Calu3 (cell line): ENCODE measurements around the gene VAV1. TPM values are rescaled to one million over a fixed set of nuclear protein-coding genes. Genes with fewer than 3 reads are reported as not detected.

Experiments used
- BruUV-seq: library from RNA; stranded (reverse); fragments of 400-500 nt; replicated peaks from 2 replicates; lab custom pipeline; 2021; lab: Mats Ljungman, UMichigan
- CTCF ChIA-PET: fragments of 300-600 bp; sonication (Branson Sonifier 250); formaldehyde crosslinking; loops from one replicate; lab custom pipeline; 2022; ENCODE audit warnings: antibody characterized with exemption; lab: Charles Lee
- DNase-seq: peaks from one replicate; pipeline ENCODE4 v3.0.0; 2022
- H3K27ac Mint-ChIP-seq: one replicate; pipeline ENCODE4 v1.8.0; 2022; ENCODE audit warnings: mixed read lengths; ENCODE audit not compliant: unreplicated experiment
- H3K27me3 Mint-ChIP-seq: one replicate; pipeline ENCODE4 v1.8.0; 2022; ENCODE audit warnings: mixed read lengths; ENCODE audit not compliant: unreplicated experiment
- H3K36me3 Mint-ChIP-seq: one replicate; pipeline ENCODE4 v1.8.0; 2022; ENCODE audit warnings: mild to moderate bottlenecking, moderate library complexity, mixed read lengths; ENCODE audit not compliant: insufficient read depth, unreplicated experiment
- H3K4me1 Mint-ChIP-seq: one replicate; pipeline ENCODE4 v1.8.0; 2022; ENCODE audit warnings: mild to moderate bottlenecking, low read depth, mixed read lengths; ENCODE audit not compliant: unreplicated experiment
- H3K4me3 Mint-ChIP-seq: one replicate; pipeline ENCODE4 v1.8.0; 2022; ENCODE audit warnings: mild to moderate bottlenecking, low read depth, moderate library complexity, mixed read lengths; ENCODE audit not compliant: unreplicated experiment
- H3K9me3 Mint-ChIP-seq: one replicate; pipeline ENCODE4 v1.8.0; 2022; ENCODE audit warnings: low read depth, mixed read lengths; ENCODE audit not compliant: unreplicated experiment
- intact Hi-C: fragments of 100-400 bp; cut with micrococcal nuclease; formaldehyde crosslinking; loops from one replicate; pipeline ENCODE4 v1.10.0; 2022; ENCODE audit not compliant: unreplicated experiment
- total RNA-seq: library from RNA; stranded (reverse); gene quantifications from 2 replicates; pipeline ENCODE4 v1.2.3, GENCODE V29; 2022
- TF ChIP-seq, protein P1 (sequence below): fragments of 200-600 bp; IDR thresholded peaks from one replicate; pipeline ENCODE4 v1.8.0; 2022; ENCODE audit warnings: antibody characterized with exemption; ENCODE audit not compliant: unreplicated experiment

VAV1 gene
- total RNA-seq, 1 experiment from 2014 or later = 0.28 TPM

DNA sequence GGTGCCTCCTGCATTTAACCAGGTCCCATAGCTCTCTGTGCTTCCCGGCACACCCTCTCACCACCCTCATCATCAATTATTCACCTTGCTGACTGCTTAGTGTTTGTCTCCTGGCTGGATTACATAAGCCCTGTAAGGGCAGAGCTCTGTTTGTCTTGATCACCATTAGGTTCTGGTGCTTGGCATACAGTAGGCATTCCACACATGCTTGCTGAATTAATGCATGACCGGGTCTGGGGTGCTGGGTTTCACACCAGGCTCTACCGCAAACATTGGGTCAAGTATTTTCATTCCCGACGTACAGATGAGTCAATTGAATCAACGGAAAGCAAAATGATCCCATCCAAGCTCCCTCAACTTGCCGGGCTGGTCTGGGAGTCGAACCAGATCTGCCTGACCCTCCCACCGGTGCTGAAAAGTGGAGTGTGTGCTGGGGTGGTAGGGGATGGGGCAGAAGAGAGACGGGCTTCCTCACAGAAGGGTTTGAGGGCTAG lies 28.5 kb downstream of the VAV1 start:
- peaks cover 15% of the 10 kb centered on the region for H3K36me3 Mint-ChIP-seq
- intact Hi-C loops = loop anchor here (2.0 to 10.0 kb wide), 3 partner anchors 34 to 66 kb away; partner anchors contain the start of genes GPR108, SH2D3A and TRIP10
- H3K4me3 Mint-ChIP-seq = peak overlapping the region; percentile 81
- H3K4me1 Mint-ChIP-seq = peaks cover 33% of the 10 kb centered on the region
- peak overlapping the region; percentile 99 for H3K27ac Mint-ChIP-seq
- CTCF ChIA-PET = interaction anchor here (0.5 to 1.3 kb wide), 4 partner anchors 33 to 64 kb away, joined by 3 to 10 read pairs (median 5); no protein-coding TSS in a partner anchor
- H3K27me3 Mint-ChIP-seq = no peaks in the 10 kb centered on the region
- no peaks in the 10 kb centered on the region for H3K9me3 Mint-ChIP-seq
- DNase-seq = peak; percentile 79
- no TSS peak for BruUV-seq
- TF ChIP-seq, protein P1, sequence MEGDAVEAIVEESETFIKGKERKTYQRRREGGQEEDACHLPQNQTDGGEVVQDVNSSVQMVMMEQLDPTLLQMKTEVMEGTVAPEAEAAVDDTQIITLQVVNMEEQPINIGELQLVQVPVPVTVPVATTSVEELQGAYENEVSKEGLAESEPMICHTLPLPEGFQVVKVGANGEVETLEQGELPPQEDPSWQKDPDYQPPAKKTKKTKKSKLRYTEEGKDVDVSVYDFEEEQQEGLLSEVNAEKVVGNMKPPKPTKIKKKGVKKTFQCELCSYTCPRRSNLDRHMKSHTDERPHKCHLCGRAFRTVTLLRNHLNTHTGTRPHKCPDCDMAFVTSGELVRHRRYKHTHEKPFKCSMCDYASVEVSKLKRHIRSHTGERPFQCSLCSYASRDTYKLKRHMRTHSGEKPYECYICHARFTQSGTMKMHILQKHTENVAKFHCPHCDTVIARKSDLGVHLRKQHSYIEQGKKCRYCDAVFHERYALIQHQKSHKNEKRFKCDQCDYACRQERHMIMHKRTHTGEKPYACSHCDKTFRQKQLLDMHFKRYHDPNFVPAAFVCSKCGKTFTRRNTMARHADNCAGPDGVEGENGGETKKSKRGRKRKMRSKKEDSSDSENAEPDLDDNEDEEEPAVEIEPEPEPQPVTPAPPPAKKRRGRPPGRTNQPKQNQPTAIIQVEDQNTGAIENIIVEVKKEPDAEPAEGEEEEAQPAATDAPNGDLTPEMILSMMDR = no peak

DNA sequence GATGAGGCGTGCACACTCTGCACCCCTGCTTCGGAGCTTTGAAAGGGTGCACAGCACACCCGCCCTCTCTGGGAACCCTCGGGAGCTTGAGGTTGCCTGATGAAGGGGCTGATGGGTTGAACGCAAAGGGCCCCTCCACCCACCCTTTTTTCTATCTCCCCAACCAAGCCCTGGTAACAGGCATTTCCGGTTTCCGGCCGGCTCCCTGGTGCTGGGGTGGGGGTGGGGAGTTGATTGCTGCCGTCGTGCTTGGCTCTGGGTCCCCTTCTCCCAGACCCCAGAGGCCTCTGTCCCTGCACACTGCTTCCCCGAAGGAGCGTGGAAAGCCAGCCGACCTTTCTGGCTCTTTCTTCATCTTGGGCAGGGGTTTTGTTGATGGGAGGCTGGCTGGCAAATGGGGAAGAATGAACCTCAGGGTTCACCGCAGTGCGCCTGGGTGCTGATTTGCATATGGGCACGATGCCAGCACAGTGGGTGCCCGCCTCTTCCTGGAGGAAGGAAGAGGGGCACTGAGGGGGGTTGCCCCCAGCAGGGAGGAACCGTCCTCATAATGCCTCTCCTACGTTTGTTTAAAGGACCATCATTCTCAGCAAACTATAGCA lies 29.1 kb downstream of the VAV1 start:
- H3K4me3 Mint-ChIP-seq = peak overlapping the region; percentile 81
- peak; percentile 85 for DNase-seq

DNA sequence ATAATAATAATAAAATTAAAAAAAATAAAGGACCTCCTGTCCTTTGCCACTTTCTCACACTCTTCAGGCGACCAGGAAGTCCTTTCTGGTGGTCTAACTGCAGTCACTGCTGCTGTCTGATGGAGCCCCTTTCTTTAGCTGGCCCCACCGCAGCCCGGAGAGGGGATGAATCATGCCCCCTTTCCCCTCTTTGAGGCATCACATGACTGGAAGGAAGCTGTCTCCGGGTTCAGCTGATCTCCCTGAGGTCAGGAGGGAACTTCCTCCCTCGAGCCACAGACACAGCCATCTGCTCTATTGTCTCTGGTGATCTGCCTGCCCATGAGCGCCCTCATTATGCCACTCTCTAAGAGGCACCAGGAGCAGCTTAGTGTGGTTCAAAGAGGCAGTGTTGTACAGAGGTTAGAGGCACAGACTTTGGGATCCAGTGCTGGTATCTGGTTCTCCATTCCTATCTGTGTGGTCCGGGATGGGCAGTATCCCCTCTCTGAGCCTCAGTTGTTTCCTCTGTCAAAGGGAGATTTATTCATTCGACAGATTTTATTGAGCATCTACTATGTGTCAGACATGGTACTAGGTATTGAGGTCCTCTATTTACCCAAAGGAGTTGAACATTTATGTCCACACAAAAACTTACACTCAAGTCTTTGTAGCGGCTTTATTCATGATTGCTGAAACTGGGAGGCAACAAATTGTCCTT lies 30.0 kb downstream of the VAV1 start:
- TF ChIP-seq, protein P1 = no peak
- Mint-ChIP-seq H3K4me1 (peaks cover 33% of the 10 kb centered on the region), H3K27me3 (no peaks in the 10 kb centered on the region), H3K9me3 (no peaks in the 10 kb centered on the region), H3K36me3 (peaks cover 20% of the 10 kb centered on the region), H3K27ac (peak overlapping the region; percentile 99), H3K4me3 (peak overlapping the region; percentile 81)
- CTCF ChIA-PET = interaction anchor here (1.7 kb wide), 1 partner anchor 10 kb away, joined by 4 read pairs; no protein-coding TSS in a partner anchor
- BruUV-seq = no TSS peak
- intact Hi-C loops = loop anchor here (10.0 kb wide), 1 partner anchor 68 kb away; the partner anchor contains the start of genes GPR108 and TRIP10
- no peak for DNase-seq

More for the DNA sequence above, 29.1 kb downstream of the VAV1 start:
- H3K9me3 Mint-ChIP-seq = no peaks in the 10 kb centered on the region
- TSS peak; percentile 85 for BruUV-seq
- TF ChIP-seq, protein P1 = no peak
- peaks cover 33% of the 10 kb centered on the region for H3K4me1 Mint-ChIP-seq
- H3K36me3 Mint-ChIP-seq = peaks cover 19% of the 10 kb centered on the region
- intact Hi-C loops = loop anchor here (2.0 to 10.0 kb wide), 3 partner anchors 35 to 67 kb away; partner anchors contain the start of genes GPR108, SH2D3A and TRIP10
- no peaks in the 10 kb centered on the region for H3K27me3 Mint-ChIP-seq
- H3K27ac Mint-ChIP-seq = peak overlapping the region; percentile 99
- CTCF ChIA-PET = interaction anchor here (0.6 to 1.3 kb wide), 3 partner anchors 62 to 63 kb away, joined by 4 to 10 read pairs (median 6); no protein-coding TSS in a partner anchor

DNA sequence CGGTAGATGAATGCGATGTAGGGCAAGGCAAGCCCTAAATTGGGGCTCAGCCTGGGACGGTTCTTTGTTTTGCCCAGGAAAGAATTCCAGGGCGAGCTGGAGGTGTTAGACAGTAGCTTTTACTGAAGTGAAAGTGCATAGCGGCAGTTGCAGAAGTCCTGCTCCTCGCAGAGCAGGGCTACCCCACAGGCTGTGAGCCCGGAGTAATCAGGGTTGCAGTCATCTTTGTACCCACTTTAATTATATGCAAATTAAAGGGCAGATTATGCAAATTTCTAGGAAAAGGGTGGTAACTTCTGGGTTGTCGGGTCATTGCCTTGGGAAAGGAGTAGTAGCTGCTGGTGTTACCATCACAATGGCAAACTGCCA lies 30.5 kb downstream of the VAV1 start:
- CTCF ChIA-PET = interaction anchor here (1.7 kb wide), 1 partner anchor 9 kb away, joined by 4 read pairs; no protein-coding TSS in a partner anchor
- TF ChIP-seq, protein P1 = no peak
- Mint-ChIP-seq H3K36me3 (peaks cover 20% of the 10 kb centered on the region), H3K9me3 (no peaks in the 10 kb centered on the region), H3K4me1 (peaks cover 33% of the 10 kb centered on the region), H3K27me3 (no peaks in the 10 kb centered on the region), H3K4me3 (no peak overlapping the region), H3K27ac (no peak overlapping the region)
- no peak for DNase-seq
- no TSS peak for BruUV-seq
- intact Hi-C loops = loop anchor here (10.0 kb wide), 1 partner anchor 68 kb away; the partner anchor contains the start of genes GPR108 and TRIP10
